ENCODE results near the gene RPL11.

DNA sequence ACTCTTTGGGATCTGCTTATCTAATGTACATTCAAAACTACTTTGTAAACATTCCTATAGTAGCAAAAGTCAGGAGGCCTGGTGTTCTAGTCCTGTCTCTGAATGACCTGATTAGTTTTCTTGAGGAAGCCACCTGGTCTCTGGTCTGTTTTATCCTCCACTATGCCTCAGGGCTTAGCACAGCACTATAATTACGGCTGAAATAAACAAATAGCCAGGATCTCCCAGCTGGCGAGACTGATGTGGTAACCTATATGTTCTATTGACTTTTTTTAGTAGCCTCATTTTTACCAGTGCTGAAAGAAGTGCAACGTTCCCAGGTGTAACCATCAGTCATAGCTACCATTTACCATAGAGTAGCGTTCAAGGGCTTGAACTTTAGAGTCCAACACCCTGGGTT, 24.2 kb upstream of the RPL11 start:
- TF ChIP-seq CTCF (IDR thresholded peaks at IDR 0.05), result no peak
- TF ChIP-seq, protein P1, sequence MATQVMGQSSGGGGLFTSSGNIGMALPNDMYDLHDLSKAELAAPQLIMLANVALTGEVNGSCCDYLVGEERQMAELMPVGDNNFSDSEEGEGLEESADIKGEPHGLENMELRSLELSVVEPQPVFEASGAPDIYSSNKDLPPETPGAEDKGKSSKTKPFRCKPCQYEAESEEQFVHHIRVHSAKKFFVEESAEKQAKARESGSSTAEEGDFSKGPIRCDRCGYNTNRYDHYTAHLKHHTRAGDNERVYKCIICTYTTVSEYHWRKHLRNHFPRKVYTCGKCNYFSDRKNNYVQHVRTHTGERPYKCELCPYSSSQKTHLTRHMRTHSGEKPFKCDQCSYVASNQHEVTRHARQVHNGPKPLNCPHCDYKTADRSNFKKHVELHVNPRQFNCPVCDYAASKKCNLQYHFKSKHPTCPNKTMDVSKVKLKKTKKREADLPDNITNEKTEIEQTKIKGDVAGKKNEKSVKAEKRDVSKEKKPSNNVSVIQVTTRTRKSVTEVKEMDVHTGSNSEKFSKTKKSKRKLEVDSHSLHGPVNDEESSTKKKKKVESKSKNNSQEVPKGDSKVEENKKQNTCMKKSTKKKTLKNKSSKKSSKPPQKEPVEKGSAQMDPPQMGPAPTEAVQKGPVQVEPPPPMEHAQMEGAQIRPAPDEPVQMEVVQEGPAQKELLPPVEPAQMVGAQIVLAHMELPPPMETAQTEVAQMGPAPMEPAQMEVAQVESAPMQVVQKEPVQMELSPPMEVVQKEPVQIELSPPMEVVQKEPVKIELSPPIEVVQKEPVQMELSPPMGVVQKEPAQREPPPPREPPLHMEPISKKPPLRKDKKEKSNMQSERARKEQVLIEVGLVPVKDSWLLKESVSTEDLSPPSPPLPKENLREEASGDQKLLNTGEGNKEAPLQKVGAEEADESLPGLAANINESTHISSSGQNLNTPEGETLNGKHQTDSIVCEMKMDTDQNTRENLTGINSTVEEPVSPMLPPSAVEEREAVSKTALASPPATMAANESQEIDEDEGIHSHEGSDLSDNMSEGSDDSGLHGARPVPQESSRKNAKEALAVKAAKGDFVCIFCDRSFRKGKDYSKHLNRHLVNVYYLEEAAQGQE (IDR thresholded peaks at IDR 0.05; ENCODE audit: insufficient read depth in 1 of 2, low read depth in 2 of 2, low read length in 1 of 2), result no peak
- no peak for TF ChIP-seq POLR2AphosphoS5 (IDR thresholded peaks at IDR 0.05; ENCODE audit: low read depth, low read length)
- TF ChIP-seq TCF7L2 (IDR thresholded peaks at IDR 0.05; ENCODE audit: low read depth, low read length), result no peak
- TF ChIP-seq SIN3A (IDR thresholded peaks at IDR 0.05; ENCODE audit: borderline replicate concordance, insufficient read depth, low read depth, low read length), result no peak
